Measurements from ENCODE around the gene CDON. TPM values are rescaled to one million over a fixed set of nuclear protein-coding genes. Genes with fewer than 3 reads are reported as not detected.

Gene CDON
- total and polyA plus RNA-seq, 2 of the 13 experiments (the other 11 are each of a cell fraction or from before 2014, with no cell fraction given): 9.6 to 12.8 TPM

GRCh38 chr11:126062679-126063506, at the start of gene CDON (continued):
- no peak for TF ChIP-seq HMG20B (CRISPR knock-in tag; conservative IDR thresholded peaks at IDR 0.05)
- no peak for TF ChIP-seq ZNF878 (CRISPR knock-in tag; IDR thresholded peaks at IDR 0.05)
- no peak for TF ChIP-seq RFX1 (IDR thresholded peaks at IDR 0.05)
- TF ChIP-seq ZNF572 (CRISPR knock-in tag; IDR thresholded peaks at IDR 0.05): no peak
- TF ChIP-seq ARNT2 (CRISPR knock-in tag; IDR thresholded peaks at IDR 0.05; ENCODE audit: low read depth): peak; percentile 67; the same call in 1 of the 2 replicates
- no peak for TF ChIP-seq ZBTB1 (CRISPR knock-in tag; IDR thresholded peaks at IDR 0.05; ENCODE audit: borderline replicate concordance)
- no peak for TF ChIP-seq RCOR2 (CRISPR knock-in tag; IDR thresholded peaks at IDR 0.05)
- no peak for TF ChIP-seq GATA4 (IDR thresholded peaks at IDR 0.05; ENCODE audit: borderline replicate concordance, low read depth)
- TF ChIP-seq ZSCAN25 (CRISPR knock-in tag; IDR thresholded peaks at IDR 0.05): no peak
- TF ChIP-seq ZNF740 (CRISPR knock-in tag; IDR thresholded peaks at IDR 0.05): no peak
- TF ChIP-seq IRX3 (CRISPR knock-in tag; IDR thresholded peaks at IDR 0.05; ENCODE audit: borderline replicate concordance, low read depth): no peak
- TF ChIP-seq MEIS2 (CRISPR knock-in tag; IDR thresholded peaks at IDR 0.05): 0 out of 2 replicates have a peak, but pooled peaks have one; percentile 26
- TF ChIP-seq CREBL2 (CRISPR knock-in tag; IDR thresholded peaks at IDR 0.05; ENCODE audit: borderline replicate concordance): no peak
- TF ChIP-seq PHF21A (CRISPR knock-in tag; IDR thresholded peaks at IDR 0.05): peak; percentile 76
- TF ChIP-seq CCDC6 (CRISPR knock-in tag; IDR thresholded peaks at IDR 0.05): peak; percentile 26; the same call in 1 of the 2 replicates
- no peak for TF ChIP-seq ZNF703 (CRISPR knock-in tag; IDR thresholded peaks at IDR 0.05; ENCODE audit: borderline replicate concordance)
- TF ChIP-seq ZNF772 (CRISPR knock-in tag; IDR thresholded peaks at IDR 0.05): no peak
- TF ChIP-seq LBX2 (CRISPR knock-in tag; IDR thresholded peaks at IDR 0.05; ENCODE audit: borderline replicate concordance): no peak
- TF ChIP-seq RFXANK (CRISPR knock-in tag; IDR thresholded peaks at IDR 0.05): no peak
- TF ChIP-seq ELF1 (CRISPR knock-in tag; IDR thresholded peaks at IDR 0.05): no peak
- no peak for TF ChIP-seq ZNF672 (CRISPR knock-in tag; IDR thresholded peaks at IDR 0.05)
- TF ChIP-seq NR2F1 (CRISPR knock-in tag; IDR thresholded peaks at IDR 0.05): peak in 1 of 2 experiments; percentile 16; a peak in 1 of 4 replicates
- TF ChIP-seq ZNF562 (CRISPR knock-in tag; IDR thresholded peaks at IDR 0.05; ENCODE audit: borderline replicate concordance): no peak
- TF ChIP-seq ZNF615 (CRISPR knock-in tag; IDR thresholded peaks at IDR 0.05; ENCODE audit: borderline replicate concordance): no peak
- TF ChIP-seq ZNF512 (CRISPR knock-in tag; IDR thresholded peaks at IDR 0.05): no peak
- no peak for TF ChIP-seq ZFP90 (CRISPR knock-in tag; IDR thresholded peaks at IDR 0.05; ENCODE audit: borderline replicate concordance)
- no peak for TF ChIP-seq ZNF317 (CRISPR knock-in tag; IDR thresholded peaks at IDR 0.05)
- TF ChIP-seq ZC3H13 (CRISPR knock-in tag; IDR thresholded peaks at IDR 0.05): no peak
- TF ChIP-seq RFX5 (IDR thresholded peaks at IDR 0.05; ENCODE audit: low read depth, low read length): no peak
- no peak for TF ChIP-seq SIX4 (CRISPR knock-in tag; IDR thresholded peaks at IDR 0.05)
- TF ChIP-seq ZNF530 (CRISPR knock-in tag; IDR thresholded peaks at IDR 0.05; ENCODE audit: low read depth): no peak

Data from HepG2 (cell line).